H9 (cell line): ENCODE data around the gene OGDH. TPM values are rescaled to one million over a fixed set of nuclear protein-coding genes. Genes with fewer than 3 reads are reported as not detected.
A peak's percentile ranks its signal among the peaks of the same experiment; 100 is the strongest.

Experiments used
- DNase-seq: peaks from one replicate; pipeline ENCODE4 v3.0.0-alpha.2; 2017
- H2AFZ ChIP-seq: one replicate; pipeline ENCODE4 v1.6.1; 2013; ENCODE audit warnings: mild to moderate bottlenecking, low read length, control low read depth, moderate library complexity
- H2AK5ac ChIP-seq: 2 replicates; pipeline ENCODE4 v1.6.1; 2013; ENCODE audit warnings: low read length, control low read depth, mixed read lengths; ENCODE audit not compliant: insufficient read length
- H2BK120ac ChIP-seq: one replicate; pipeline ENCODE4 v1.6.1; 2013; ENCODE audit warnings: low read depth, mild to moderate bottlenecking, low read length, control low read depth, inconsistent platforms; ENCODE audit not compliant: poor library complexity, severe bottlenecking
- H2BK12ac ChIP-seq: 2 replicates; pipeline ENCODE4 v1.6.1; 2013; ENCODE audit warnings: low read length, control low read depth, mixed read lengths, low read depth; ENCODE audit not compliant: insufficient read length
- H2BK15ac ChIP-seq: 2 replicates; pipeline ENCODE4 v1.6.1; 2013; ENCODE audit warnings: low read depth, low read length, control low read depth
- H2BK20ac ChIP-seq: one replicate; pipeline ENCODE4 v1.6.1; 2013; ENCODE audit warnings: low read depth, mild to moderate bottlenecking, low read length, control low read depth, inconsistent platforms; ENCODE audit not compliant: poor library complexity, severe bottlenecking
- H2BK5ac ChIP-seq: 2 replicates; pipeline ENCODE4 v1.6.1; 2013; ENCODE audit warnings: low read length, control low read depth, mixed read lengths; ENCODE audit not compliant: insufficient read length
- H3K14ac ChIP-seq: 2 replicates; pipeline ENCODE4 v1.6.1; 2013; ENCODE audit warnings: low read length, control low read depth; ENCODE audit not compliant: insufficient read depth
- H3K18ac ChIP-seq: 2 replicates; pipeline ENCODE4 v1.6.1; 2013; ENCODE audit warnings: low read depth, mild to moderate bottlenecking, mixed read lengths, low read length, control low read depth; ENCODE audit not compliant: insufficient read length
- H3K23ac ChIP-seq: 2 replicates; pipeline ENCODE4 v1.6.1; 2013; ENCODE audit warnings: low read length, control low read depth, mixed read lengths, low read depth; ENCODE audit not compliant: insufficient read length
- H3K23me2 ChIP-seq: 2 replicates; pipeline ENCODE4 v1.6.1; 2013; ENCODE audit warnings: low read depth, mild to moderate bottlenecking, mixed read lengths, low read length, control low read depth; ENCODE audit not compliant: insufficient read length, poor library complexity, severe bottlenecking
- H3K27ac ChIP-seq: 2 replicates; pipeline ENCODE4 v1.5.1; 2013; ENCODE audit warnings: low read length, control low read depth, mixed read lengths, low read depth; ENCODE audit not compliant: insufficient read length
- H3K27me3 ChIP-seq: 2 replicates; pipeline ENCODE4 v1.6.1; 2013; ENCODE audit warnings: low read length, control low read depth, inconsistent platforms; ENCODE audit not compliant: insufficient read depth
- H3K4ac ChIP-seq: 2 replicates; pipeline ENCODE4 v1.6.1; 2013; ENCODE audit warnings: low read depth, mild to moderate bottlenecking, control low read depth, inconsistent platforms, low read length, moderate library complexity
- H3K4me1 ChIP-seq: 2 replicates; pipeline ENCODE4 v1.6.1; 2013; ENCODE audit warnings: low read length, control low read depth, inconsistent platforms; ENCODE audit not compliant: insufficient read depth
- H3K4me2 ChIP-seq: 2 replicates; pipeline ENCODE4 v1.6.1; 2013; ENCODE audit warnings: low read length, control low read depth, mixed read lengths; ENCODE audit not compliant: insufficient read length, insufficient read depth
- H3K56ac ChIP-seq: 2 replicates; pipeline ENCODE4 v1.6.1; 2013; ENCODE audit warnings: low read depth, mild to moderate bottlenecking, mixed read lengths, low read length, control low read depth; ENCODE audit not compliant: insufficient read length
- H3K79me1 ChIP-seq: 2 replicates; pipeline ENCODE4 v1.6.1; 2013; ENCODE audit warnings: low read depth, mild to moderate bottlenecking, moderate library complexity, low read length, control low read depth, inconsistent platforms; ENCODE audit not compliant: insufficient read depth, poor library complexity, severe bottlenecking
- H3K79me2 ChIP-seq: 2 replicates; pipeline ENCODE4 v1.6.1; 2013; ENCODE audit warnings: low read length, control low read depth, inconsistent platforms; ENCODE audit not compliant: insufficient read depth
- H3K9ac ChIP-seq: 2 replicates; pipeline ENCODE4 v1.6.1; 2013; ENCODE audit warnings: low read length, control low read depth, mixed read lengths; ENCODE audit not compliant: insufficient read length; ENCODE audit errors: extremely low read depth
- H3K9me3 ChIP-seq: one replicate; pipeline ENCODE4 v1.6.1; 2013; ENCODE audit warnings: low read depth, low read length, inconsistent platforms; ENCODE audit not compliant: control insufficient read depth
- H3T11ph ChIP-seq: one replicate; pipeline ENCODE4 v1.6.1; 2013; ENCODE audit warnings: mild to moderate bottlenecking, low read length, control low read depth, inconsistent platforms
- H4K20me1 ChIP-seq: one replicate; pipeline ENCODE4 v1.6.1; 2013; ENCODE audit not compliant: control insufficient read depth, insufficient read length, insufficient read depth
- H4K5ac ChIP-seq: 2 replicates; pipeline ENCODE4 v1.6.1; 2013; ENCODE audit warnings: low read depth, mild to moderate bottlenecking, mixed read lengths, low read length, control low read depth; ENCODE audit not compliant: insufficient read length
- H4K8ac ChIP-seq: replicated peaks from 2 replicates; pipeline ENCODE4 v1.6.1; 2013; ENCODE audit warnings: low read length, control low read depth, mixed read lengths, low read depth; ENCODE audit not compliant: insufficient read length
- H4K91ac ChIP-seq: 2 replicates; pipeline ENCODE4 v1.6.1; 2013; ENCODE audit warnings: low read depth, mild to moderate bottlenecking, moderate library complexity, mixed read lengths, low read length, control low read depth; ENCODE audit not compliant: insufficient read length
- H3K27ac Mint-ChIP-seq, 3 experiments: 2 replicates in 2 of 3; 3 replicates in 1 of 3; pipeline ENCODE4 v1.8.0; 2020 to 2021; ENCODE audit warnings: mixed read lengths in 3 of 3, mild to moderate bottlenecking in 1 of 3, moderate library complexity in 1 of 3
- H3K27me3 Mint-ChIP-seq: 2 replicates; pipeline ENCODE4 v1.8.0; 2021; ENCODE audit warnings: low read depth, mild to moderate bottlenecking, moderate library complexity, mixed read lengths
- H3K36me3 Mint-ChIP-seq, 3 experiments: 2 replicates in 2 of 3; 3 replicates in 1 of 3; pipeline ENCODE4 v1.8.0; 2020 to 2021; ENCODE audit warnings: low read depth in 3 of 3, mixed read lengths in 3 of 3; ENCODE audit not compliant: insufficient read depth in 1 of 3
- H3K4me1 Mint-ChIP-seq, 2 experiments: 2 replicates each; pipeline ENCODE4 v1.8.0; 2020; ENCODE audit warnings: mixed read lengths in 2 of 2
- H3K4me3 Mint-ChIP-seq, 2 experiments: 2 replicates in 1 of 2; 3 replicates in 1 of 2; pipeline ENCODE4 v1.8.0; 2020 to 2021; ENCODE audit warnings: mild to moderate bottlenecking in 2 of 2, mixed read lengths in 2 of 2, moderate library complexity in 1 of 2
- H3K9me3 Mint-ChIP-seq, 2 experiments: 2 replicates in 1 of 2; 3 replicates in 1 of 2; pipeline ENCODE4 v1.8.0; 2020; ENCODE audit warnings: mild to moderate bottlenecking in 2 of 2, mixed read lengths in 2 of 2, moderate library complexity in 1 of 2
- CTCF ChIP-seq: fragments of 200-600 bp; sonication (generic); conservative IDR thresholded peaks from 3 replicates; pipeline ENCODE4 v1.8.0; 2021; ENCODE audit warnings: antibody characterized with exemption, mild to moderate bottlenecking
- WGBS: extraction: QIAGEN DNeasy Blood & Tissue Kit; methylation state at CpG from one replicate; pipeline ENCODE4 v1.1.7; 2013; ENCODE audit warnings: missing lambda C conversion rate, low lambda C conversion rate, mixed read lengths; ENCODE audit not compliant: insufficient read length; ENCODE audit errors: extremely low coverage; 5-methylcytosine and 5-hydroxymethylcytosine counted together
- total RNA-seq: library from RNA; stranded (reverse); gene quantifications from 2 replicates; pipeline ENCODE4 v1.2.1, GENCODE V29; 2021

OGDH gene
- total RNA-seq, 1 experiment from 2014 or later: 77.3 TPM

GRCh38 chr7:44574287-44574872 lies 32.0 kb upstream of the OGDH start:
- Mint-ChIP-seq H3K27ac (peak overlapping the region; percentile 96 to 99 (median 98)), H3K9me3 (no peaks in the 10 kb centered on the region; a peak in 1 of 5 replicates), H3K4me1 (peaks cover 17 to 22% of the 10 kb centered on the region in 2 experiments), H3K4me3 (peak overlapping the region; percentile 95 to 98), H3K27me3 (no peaks in the 10 kb centered on the region; the same call in 1 of the 2 replicates), H3K36me3 (peaks cover 47 to 68% (median 66%) of the 10 kb centered on the region in 3 experiments; a peak in 6 of 7 replicates)
- Histone ChIP-seq H3K4me1 (no peaks in the 10 kb centered on the region), H3K18ac (peak overlapping the region; percentile 65), H2BK5ac (no peak overlapping the region), H3K27ac (no peak overlapping the region), H3K27me3 (no peaks in the 10 kb centered on the region), H3K9ac (peak overlapping the region; percentile 29), H2AFZ (no peak overlapping the region), H3K23me2 (peaks cover 9% of the 10 kb centered on the region), H4K5ac (no peak overlapping the region), H3K4ac (no peak overlapping the region), H3K79me2 (peaks cover 11% of the 10 kb centered on the region; the same call in 1 of the 2 replicates), H2BK12ac (no peak overlapping the region), H2BK20ac (no peak overlapping the region), H2AK5ac (no peak overlapping the region), H4K20me1 (no peaks in the 10 kb centered on the region), H3K23ac (no peak overlapping the region), H4K91ac (no peak overlapping the region), H3K79me1 (no peaks in the 10 kb centered on the region), H3K4me2 (peak overlapping the region; percentile 69), H3T11ph (no peak overlapping the region), H3K56ac (no peak overlapping the region), H2BK15ac (no peak overlapping the region), H3K14ac (0 out of 2 replicates have a peak overlapping the region, but pooled peaks have one; percentile 33), H4K8ac (no peak overlapping the region), H2BK120ac (no peak overlapping the region), H3K9me3 (no peaks in the 10 kb centered on the region)
- no CpG with 5 or more reads among the region's 18 CpGs for WGBS
- no peak for TF ChIP-seq CTCF
- DNase-seq: no peak
